Endothelial cell of umbilical vein (primary cell): Measurements from ENCODE around the gene OR2D2. TPM values are rescaled to one million over a fixed set of nuclear protein-coding genes. Genes with fewer than 3 reads are reported as not detected.

Experiments
- BruUV-seq: library from RNA; stranded (reverse); fragments of 400-500 nt; replicated peaks from 2 replicates; lab custom pipeline; 2021; lab: Mats Ljungman, UMichigan
- CTCF ChIA-PET: fragments of 300-600, 350-600 bp; sonication (Branson Sonifier 250); formaldehyde crosslinking; loops from one replicate; lab custom pipeline; 2021; ENCODE audit warnings: antibody characterized with exemption, inconsistent platforms; lab: Charles Lee
- POLR2A ChIA-PET: fragments of 300-600, 350-600 bp; sonication (Branson Sonifier 250); formaldehyde crosslinking; loops from one replicate; lab custom pipeline; 2021; ENCODE audit warnings: antibody characterized with exemption, inconsistent platforms; lab: Charles Lee
- DNase-seq: peaks from one replicate; pipeline ENCODE4 v3.0.0-alpha.2; 2011; ENCODE audit warnings: low read depth, low spot score
- FAIRE-seq: peaks from 2 replicates; lab custom pipeline; 2011; peaks lifted over from hg19 to GRCh38; lab: Jason Lieb, UNC
- H2AFZ ChIP-seq: 2 replicates; pipeline ENCODE4 v1.6.0; 2012; ENCODE audit warnings: low read depth, low read length, control low read depth, inconsistent platforms
- H3K27ac ChIP-seq: 2 replicates; pipeline ENCODE4 v1.5.1; 2011; ENCODE audit warnings: low read depth, mild to moderate bottlenecking, control low read depth, low read length, moderate library complexity; ENCODE audit not compliant: insufficient read depth
- H3K27me3 ChIP-seq, 2 experiments: 2 replicates each; pipeline versions ENCODE4 v1.6.0 to v1.6.1; 2011; ENCODE audit warnings: low read length in 2 of 2, mixed read lengths in 1 of 2; ENCODE audit not compliant: control insufficient read depth in 2 of 2, insufficient read depth in 2 of 2
- H3K36me3 ChIP-seq, 2 experiments: 2 replicates in 1 of 2; 3 replicates in 1 of 2; pipeline ENCODE4 v1.5.1; 2011; ENCODE audit warnings: low read length in 2 of 2, mild to moderate bottlenecking in 1 of 2, moderate library complexity in 1 of 2; ENCODE audit not compliant: control insufficient read depth in 2 of 2, insufficient read depth in 2 of 2; ENCODE audit errors: extremely low read depth in 1 of 2
- H3K4me1 ChIP-seq: 3 replicates; pipeline ENCODE4 v1.5.1; 2011; ENCODE audit warnings: mild to moderate bottlenecking, low read length; ENCODE audit not compliant: control insufficient read depth, insufficient read depth; ENCODE audit errors: extremely low read depth
- H3K4me2 ChIP-seq: 2 replicates; pipeline ENCODE4 v1.6.1; 2011; ENCODE audit warnings: low read length, control low read depth, mixed read lengths; ENCODE audit not compliant: insufficient read depth
- H3K4me3 ChIP-seq, 3 experiments: fragments of 200-600 bp in 1 of 3; sonication (generic), shearing (Covaris generic) in 1 of 3; replicated peaks in 1 of 3; 2 replicates each; pipeline ENCODE4 v1.5.1; 2011 to 2016; ENCODE audit warnings: control low read depth in 3 of 3, low read length in 3 of 3, mild to moderate bottlenecking in 2 of 3, inconsistent platforms in 1 of 3, low read depth in 1 of 3, moderate library complexity in 1 of 3; ENCODE audit not compliant: insufficient read depth in 1 of 3
- H3K79me2 ChIP-seq: 2 replicates; pipeline ENCODE4 v1.6.0; 2012; ENCODE audit warnings: low read length, inconsistent platforms; ENCODE audit not compliant: control insufficient read depth, insufficient read depth
- H3K9ac ChIP-seq: replicated peaks from 2 replicates; pipeline ENCODE3; 2011; ENCODE audit warnings: low read length, control low read depth; ENCODE audit not compliant: insufficient read depth; ENCODE audit errors: extremely low read depth
- H3K9me1 ChIP-seq: replicated peaks from 3 replicates; pipeline ENCODE4 v1.6.0; 2011; ENCODE audit warnings: mild to moderate bottlenecking, low read length; ENCODE audit not compliant: control insufficient read depth, insufficient read depth; ENCODE audit errors: extremely low read depth
- H3K9me3 ChIP-seq: replicated peaks from 2 replicates; pipeline ENCODE4 v1.5.1; 2012; ENCODE audit warnings: low read length, inconsistent platforms; ENCODE audit not compliant: control insufficient read depth, insufficient read depth
- H4K20me1 ChIP-seq: replicated peaks from 2 replicates; pipeline ENCODE3; 2011; ENCODE audit warnings: mild to moderate bottlenecking, low read length; ENCODE audit not compliant: control insufficient read depth, insufficient read depth; ENCODE audit errors: extremely low read depth
- CTCF ChIP-seq, 2 donors: IDR thresholded peaks; 1 replicate in 1 of 2; 2 replicates in 1 of 2; pipeline ENCODE4 v1.5.1; 2011; ENCODE audit warnings: low read length in 2 of 2, mild to moderate bottlenecking in 2 of 2, moderate library complexity in 2 of 2, control low read depth in 1 of 2, inconsistent platforms in 1 of 2, low read depth in 1 of 2; ENCODE audit not compliant: insufficient read depth in 1 of 2; ENCODE audit errors: extremely low read depth in 1 of 2
- EZH2 ChIP-seq: IDR thresholded peaks from 2 replicates; pipeline ENCODE4 v1.6.1; 2012; ENCODE audit warnings: borderline replicate concordance, low read depth, mild to moderate bottlenecking, moderate library complexity, low read length, inconsistent platforms; ENCODE audit not compliant: severe bottlenecking
- FOS ChIP-seq: IDR thresholded peaks from 2 replicates; pipeline ENCODE4 v1.6.1; 2011; ENCODE audit warnings: mild to moderate bottlenecking, low read length, moderate library complexity, borderline replicate concordance; ENCODE audit not compliant: insufficient read depth
- GATA2 ChIP-seq: IDR thresholded peaks from 2 replicates; pipeline ENCODE4 v1.7.0; 2011; ENCODE audit warnings: low read depth, mild to moderate bottlenecking, moderate library complexity, mixed read lengths, low read length; ENCODE audit not compliant: insufficient read length, insufficient read depth
- JUN ChIP-seq: IDR thresholded peaks from 2 replicates; pipeline ENCODE4 v1.6.1; 2011; ENCODE audit warnings: borderline replicate concordance, low read depth; ENCODE audit not compliant: insufficient read length, insufficient read depth
- MAX ChIP-seq: IDR thresholded peaks from 2 replicates; pipeline ENCODE4 v1.6.1; 2011; ENCODE audit not compliant: insufficient read depth, insufficient read length
- MYC ChIP-seq: IDR thresholded peaks from one replicate; pipeline ENCODE4 v1.6.1; 2011; ENCODE audit warnings: mild to moderate bottlenecking, low read depth, low read length
- POLR2A ChIP-seq: IDR thresholded peaks from 2 replicates; pipeline ENCODE4 v1.6.1; 2012; ENCODE audit warnings: low read depth, mild to moderate bottlenecking, control low read depth, low read length
- POLR2AphosphoS5 ChIP-seq: IDR thresholded peaks from 2 replicates; pipeline ENCODE4 v1.6.1; 2012; ENCODE audit warnings: low read depth, mild to moderate bottlenecking, control low read depth, low read length, moderate library complexity; ENCODE audit not compliant: insufficient read depth
- dilution Hi-C: fragments of 300-500 bp; cut with MboI; formaldehyde crosslinking; loops from one replicate; pipeline ENCODE4 v1.15.0; 2019; ENCODE audit warnings: low sequenced_read_pairs; ENCODE audit not compliant: extremely low pct_ligation_motif_present
- intact Hi-C: fragments of 100-400 bp; cut with micrococcal nuclease; formaldehyde crosslinking; loops from one replicate; pipeline ENCODE4 v1.10.0; 2022
- polyA plus RNA-seq, 4 experiments: library from polyadenylated mRNA; depleted of rRNA in 3 of 4; stranded (reverse) in 3 of 4; unstranded in 1 of 4; fragments of >200 nt; gene quantifications; 2 replicates each; pipeline versions ENCODE4 v1.2.1 to v1.2.3, GENCODE V29; 2011 to 2012; ENCODE audit warnings: missing spikeins in 1 of 4
- total RNA-seq: library from RNA; stranded (reverse); gene quantifications from 2 replicates; pipeline ENCODE4 v1.2.3, GENCODE V29; 2021

OR2D2 gene
- total and polyA plus RNA-seq, 2 donors (not counting 3 experiments of a cell fraction or from before 2014, with no cell fraction given), result 0.08 to 0.31 TPM

GRCh38 chr11:6919698-6920097 lies 27.4 kb upstream of the OR2D2 start:
- Histone ChIP-seq H3K9me1 (no peaks in the 10 kb centered on the region), H3K4me3 (no peak overlapping the region), H2AFZ (no peak overlapping the region), H3K9ac (no peak overlapping the region), H4K20me1 (no peaks in the 10 kb centered on the region), H3K27ac (no peak overlapping the region), H3K9me3 (no peaks in the 10 kb centered on the region), H3K36me3 (no peaks in the 10 kb centered on the region), H3K4me2 (no peak overlapping the region), H3K4me1 (no peaks in the 10 kb centered on the region), H3K79me2 (no peaks in the 10 kb centered on the region), H3K27me3 (no peaks in the 10 kb centered on the region)
- TF ChIP-seq POLR2AphosphoS5 (no peak), MYC (no peak), GATA2 (no peak), FOS (no peak), JUN (no peak), CTCF (IDR thresholded peaks at IDR 0.05; ENCODE audit: extremely low read depth in 1 of 2, insufficient read depth in 1 of 2, low read depth in 1 of 2, low read length in 2 of 2) (no peak), EZH2 (no peak), MAX (no peak), POLR2A (no peak)
- intact Hi-C loops, result no loop called here
- dilution Hi-C loops, result no loop called here
- no TSS peak for BruUV-seq
- POLR2A ChIA-PET, result no interaction called here
- no peak for DNase-seq
- FAIRE-seq, result no peak
- CTCF ChIA-PET, result no interaction called here
